GM18870 (cell line): ENCODE results near the gene INTS15.
"Not testable (repeated sequence)": the region's sequence is repeated elsewhere in the genome, so short reads cannot be mapped to it uniquely, and the experiment has no call there.

Source experiments
- ATAC-seq: cut with Tn5 transposase; IDR thresholded peaks from one replicate; pipeline ENCODE4 v1.9.1; 2021; ENCODE audit warnings: moderate library complexity; ENCODE audit not compliant: unreplicated experiment

Gene INTS15

DNA sequence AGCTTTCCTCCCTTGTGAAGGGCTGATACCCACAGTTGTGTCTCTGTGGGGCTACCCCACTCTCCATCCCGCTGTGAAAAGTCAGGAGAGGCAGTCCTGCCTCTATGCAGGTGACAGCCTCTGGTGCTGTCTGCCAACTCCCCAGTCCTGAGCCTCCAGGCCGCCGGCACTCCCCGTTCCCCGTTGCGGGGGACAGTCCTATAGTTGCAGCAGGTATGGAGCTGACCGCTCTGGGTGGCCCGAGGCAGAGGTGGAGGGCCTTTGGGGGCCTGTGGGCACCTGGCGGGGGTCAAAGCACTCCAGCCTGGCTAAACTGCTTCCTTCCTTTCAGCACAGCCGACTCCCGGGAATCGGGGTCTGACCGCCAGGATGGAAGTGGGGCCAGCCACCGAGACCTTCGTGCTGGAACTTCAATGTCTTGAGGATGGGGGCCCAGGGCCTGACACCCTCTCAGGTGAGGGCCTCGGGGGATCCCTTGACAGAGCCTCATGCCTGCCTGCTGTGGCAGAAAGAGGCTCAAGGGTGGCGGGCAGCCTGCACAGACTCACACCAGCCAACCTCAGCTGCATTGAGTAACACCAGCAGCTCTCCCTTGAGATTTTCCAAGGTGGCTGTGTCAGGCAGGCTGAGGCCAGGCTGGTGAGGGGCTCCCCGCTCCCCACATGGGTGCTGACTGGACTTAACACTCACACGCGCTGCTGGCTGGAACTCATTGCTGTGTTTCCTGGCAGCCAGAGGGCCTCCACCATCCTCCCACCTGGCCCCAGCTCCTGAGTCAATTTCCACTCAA is 27.2 kb downstream of the INTS15 start:
- ATAC-seq: no peak

DNA sequence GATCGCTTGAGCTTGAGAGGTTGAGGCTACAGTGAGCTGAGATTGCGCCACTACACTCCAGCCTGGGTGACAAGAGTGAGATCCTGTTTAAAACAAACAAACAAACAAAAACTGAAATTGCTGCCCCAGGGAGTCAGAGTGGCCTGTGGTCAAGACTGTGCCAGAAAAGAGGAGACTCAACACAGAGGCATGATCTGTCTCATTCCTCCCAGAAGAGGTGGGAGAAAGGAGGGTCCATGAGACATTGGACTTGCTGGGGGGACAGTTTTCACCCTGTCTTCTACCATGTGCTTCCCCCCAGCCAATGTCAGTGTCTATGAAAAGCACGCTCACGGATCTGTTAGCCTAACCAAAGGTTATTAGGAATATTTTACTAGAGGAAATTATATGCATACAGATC is 28.8 kb downstream of the INTS15 start:
- ATAC-seq: no peak

DNA sequence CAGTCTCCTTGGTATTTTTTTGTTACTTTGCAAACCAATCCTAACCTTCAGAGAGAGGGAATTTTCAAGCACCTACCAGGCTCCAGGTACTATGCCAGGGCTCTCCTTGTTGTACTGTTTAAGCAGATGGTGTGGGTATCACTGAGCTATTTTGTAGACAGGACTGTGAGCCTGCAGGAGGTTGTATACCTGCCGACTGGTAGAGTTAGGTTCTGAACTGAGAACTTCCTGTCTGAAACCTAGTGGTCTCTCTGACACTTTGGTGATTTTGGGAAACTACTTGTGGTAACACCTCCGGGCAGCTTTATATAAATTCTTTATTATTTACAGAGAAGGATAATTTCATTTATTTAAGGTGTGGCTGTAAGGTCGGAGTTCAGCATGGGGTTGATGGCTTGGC is 30.1 kb downstream of the INTS15 start:
- ATAC-seq: no peak

DNA sequence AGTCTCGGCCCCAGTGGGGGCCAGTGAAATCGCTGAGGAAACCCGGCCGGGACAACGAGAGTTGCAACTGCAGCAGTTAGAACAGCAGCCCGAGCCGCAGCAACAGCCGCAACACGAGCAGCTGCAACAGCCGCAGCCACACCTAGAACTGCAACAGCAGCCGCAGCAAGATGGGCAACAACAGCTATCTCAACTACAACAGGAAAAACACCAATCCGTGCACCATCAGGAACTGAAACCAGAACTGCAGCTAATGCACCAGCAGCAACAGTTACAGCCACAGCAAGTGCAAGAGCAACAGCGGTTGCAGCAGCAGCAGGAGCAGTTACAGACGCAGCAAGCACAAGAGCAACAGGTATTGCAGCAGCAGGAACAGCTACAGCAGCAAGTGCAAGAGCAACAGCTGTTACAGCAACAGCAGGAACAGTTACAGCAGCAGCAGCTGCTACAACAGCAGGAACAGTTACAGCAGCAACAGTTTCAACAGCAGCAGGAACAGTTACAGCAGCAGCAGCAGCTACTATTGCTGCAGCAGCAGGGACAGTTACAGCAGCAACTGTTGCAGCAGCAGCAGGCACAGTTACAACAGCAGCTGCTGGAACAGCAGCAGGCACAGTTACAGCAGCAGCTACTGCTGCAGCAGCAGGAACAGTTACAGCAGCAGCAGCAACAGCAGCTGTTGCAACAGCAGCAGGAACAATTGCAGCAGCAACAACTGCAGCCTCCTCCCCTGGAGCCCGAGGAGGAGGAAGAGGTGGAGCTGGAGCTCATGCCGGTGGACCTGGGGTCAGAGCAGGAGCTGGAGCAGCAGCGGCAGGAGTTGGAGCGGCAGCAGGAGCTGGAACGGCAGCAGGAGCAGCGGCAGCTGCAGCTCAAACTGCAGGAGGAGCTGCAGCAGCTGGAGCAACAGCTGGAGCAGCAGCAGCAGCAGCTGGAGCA is 31.6 kb downstream of the INTS15 start:
- ATAC-seq: no peak

DNA sequence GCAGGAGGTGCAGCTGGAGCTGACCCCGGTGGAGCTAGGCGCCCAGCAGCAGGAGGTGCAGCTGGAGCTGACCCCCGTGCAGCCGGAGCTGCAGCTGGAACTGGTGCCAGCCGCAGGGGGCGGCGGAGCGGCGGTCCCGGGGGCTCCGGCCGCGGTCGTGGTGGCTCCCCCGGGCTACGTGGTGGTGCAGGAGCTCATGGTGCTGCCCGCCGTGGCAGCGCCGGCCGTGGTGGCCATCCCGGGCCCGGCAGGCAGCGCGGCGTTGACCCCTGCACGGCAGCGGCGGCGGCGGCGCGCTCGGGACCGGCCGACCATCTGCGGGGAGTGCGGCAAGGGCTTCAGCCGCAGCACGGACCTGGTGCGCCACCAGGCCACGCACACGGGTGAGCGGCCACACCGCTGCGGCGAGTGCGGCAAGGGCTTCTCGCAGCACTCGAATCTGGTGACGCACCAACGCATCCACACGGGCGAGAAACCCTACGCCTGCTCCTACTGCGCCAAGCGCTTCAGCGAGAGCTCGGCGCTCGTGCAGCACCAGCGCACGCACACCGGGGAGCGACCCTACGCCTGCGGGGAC is 32.4 kb downstream of the INTS15 start:
- no peak for ATAC-seq

DNA sequence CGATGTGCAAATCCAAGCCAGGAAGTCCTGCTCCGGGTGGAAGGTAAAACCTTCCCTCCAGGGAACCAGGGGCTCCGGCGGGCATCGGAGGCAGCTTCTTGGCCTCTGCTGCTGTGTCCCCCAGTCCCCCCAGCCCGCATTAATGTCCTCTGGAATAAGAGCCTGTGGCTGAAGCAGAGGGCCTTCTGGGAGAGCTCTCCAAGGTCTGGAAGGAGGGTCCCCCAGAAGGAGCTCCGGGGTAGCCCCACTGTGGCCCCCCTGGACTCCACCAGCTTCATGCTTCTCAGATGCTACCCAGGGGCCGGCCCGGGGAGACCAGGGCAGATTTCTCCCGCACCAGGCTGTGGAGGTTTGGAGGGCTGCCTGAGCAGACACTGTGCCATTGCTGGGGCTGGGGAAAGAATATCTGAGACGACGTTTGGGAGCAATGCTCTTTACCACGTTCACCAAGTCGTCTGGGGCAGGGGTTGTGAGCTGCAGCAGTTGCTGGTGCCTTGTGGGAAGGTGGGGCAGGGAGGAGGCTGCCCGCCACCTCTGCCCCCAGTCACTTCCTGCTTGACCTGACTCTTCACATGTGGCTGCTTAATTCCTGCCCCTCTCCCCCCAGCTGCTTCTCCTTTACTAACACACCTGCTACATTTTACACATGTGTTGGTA is 33.9 kb downstream of the INTS15 start:
- ATAC-seq: no peak

DNA sequence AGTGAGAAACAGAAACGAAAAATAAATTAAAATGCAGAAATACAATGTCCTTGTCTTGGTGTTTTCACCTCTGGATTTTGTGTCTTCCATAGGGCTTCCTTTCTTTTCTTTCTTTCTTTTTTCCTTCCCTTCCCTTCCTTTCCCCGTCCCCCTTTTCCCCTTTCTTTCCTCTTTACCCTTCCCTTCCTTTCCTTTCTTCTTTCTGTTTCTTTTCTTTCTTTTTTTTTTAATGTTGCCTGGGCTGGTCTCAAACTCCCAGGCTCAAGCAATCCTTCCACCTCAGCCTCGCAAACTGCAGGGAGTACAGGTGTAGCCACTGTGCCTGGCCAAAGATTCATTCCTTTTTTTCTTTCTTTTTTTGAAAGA is 34.4 kb downstream of the INTS15 start:
- no peak for ATAC-seq

DNA sequence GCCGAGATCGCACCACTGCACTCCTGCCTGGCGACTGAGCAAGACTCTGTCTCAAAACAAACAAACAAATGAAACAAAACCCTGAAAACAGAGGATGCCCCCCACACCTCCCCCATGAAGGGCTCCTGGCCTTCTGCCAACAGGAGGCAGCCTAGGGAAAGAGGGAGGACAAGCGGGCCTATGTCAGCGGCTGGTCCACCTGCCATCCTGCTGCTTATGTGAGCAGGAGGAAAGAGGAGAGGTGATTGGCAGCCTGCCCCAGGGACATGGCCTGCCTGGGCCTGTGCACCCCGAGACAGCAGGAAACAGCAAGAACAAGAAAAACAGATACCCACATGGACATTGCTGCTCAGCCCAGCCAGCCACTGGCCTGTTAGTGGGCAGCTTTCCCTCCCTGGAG is 38.2 kb downstream of the INTS15 start:
- ATAC-seq: no peak

DNA sequence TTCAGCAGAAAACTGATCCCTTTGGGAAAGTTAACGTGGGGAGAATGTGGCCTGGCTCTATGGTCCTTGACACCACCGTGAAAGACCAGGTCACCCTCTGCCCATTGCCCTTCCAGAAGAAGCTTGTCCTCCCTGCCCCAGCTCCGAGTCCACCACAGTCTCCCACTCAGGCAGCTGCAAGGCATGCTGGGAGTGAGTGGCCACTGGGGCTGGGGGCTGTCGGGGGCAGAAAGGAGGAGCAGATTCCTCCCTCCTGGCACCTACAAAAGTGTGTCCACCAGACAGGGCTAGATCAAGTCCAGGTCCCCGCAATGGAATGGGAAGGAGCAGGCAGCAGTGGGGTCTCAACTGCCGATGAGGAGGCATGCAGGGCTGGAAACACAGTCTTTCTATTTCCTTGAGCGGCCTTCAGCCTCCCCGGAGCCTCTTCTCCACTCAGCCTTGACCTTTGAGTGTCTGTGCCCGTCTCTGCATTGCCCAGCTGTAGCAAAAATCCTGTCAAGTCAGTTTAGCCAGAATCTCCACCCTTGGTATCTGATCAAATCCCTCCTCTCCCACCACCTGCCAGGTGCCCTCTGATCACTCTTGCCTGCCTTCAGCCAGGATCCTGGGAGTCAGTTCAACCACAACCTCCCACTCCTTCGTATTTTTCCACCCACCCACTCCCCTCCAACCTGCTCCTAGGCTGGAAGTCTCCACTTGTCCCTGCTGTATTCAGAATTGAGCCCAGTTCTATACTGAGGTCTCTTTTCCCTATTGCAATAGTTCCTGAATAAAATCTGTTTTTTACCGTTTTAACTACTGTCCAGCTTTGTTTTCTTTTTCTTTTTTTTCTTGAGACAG is 40.4 kb downstream of the INTS15 start:
- no peak for ATAC-seq

DNA sequence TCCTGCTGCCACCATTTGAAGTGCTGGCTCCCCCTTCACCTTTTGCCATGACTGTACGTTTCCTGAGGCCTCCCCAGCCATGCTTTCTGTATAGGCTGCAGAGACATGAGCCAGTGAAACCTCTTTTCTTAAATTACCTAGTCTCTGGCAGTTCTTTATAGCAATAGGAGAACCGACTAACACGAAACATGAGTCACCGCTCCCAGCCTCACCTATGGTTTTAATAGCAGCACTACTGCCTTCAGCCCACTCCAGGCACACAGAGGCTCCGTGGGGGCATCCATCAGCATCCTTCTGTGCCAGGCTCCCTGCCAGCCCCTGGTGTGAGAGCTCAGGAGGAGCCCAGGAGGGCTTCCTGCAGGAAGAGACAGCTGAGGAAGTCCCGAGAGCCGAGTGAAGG is 41.8 kb downstream of the INTS15 start:
- ATAC-seq: no peak

DNA sequence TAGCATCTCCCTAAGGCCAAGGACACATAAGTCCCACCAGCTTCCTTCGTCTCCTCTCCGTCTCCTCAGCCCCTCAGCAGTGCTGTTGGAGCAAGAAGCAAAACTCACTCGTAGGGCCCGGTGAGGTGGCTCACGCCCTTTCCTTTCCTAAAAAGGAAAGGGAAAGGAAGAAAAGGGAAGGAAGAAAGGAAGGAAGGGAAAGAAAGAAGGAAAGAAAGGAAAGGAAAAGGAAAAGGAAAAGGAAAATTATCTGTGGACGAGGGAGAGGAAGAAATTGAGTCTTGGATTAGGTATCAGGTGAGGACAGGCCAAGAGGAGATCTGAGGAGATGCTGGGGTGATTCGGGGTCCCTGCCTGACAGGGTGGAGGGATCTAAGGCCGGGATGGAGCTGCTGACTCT is 44.2 kb downstream of the INTS15 start:
- no peak for ATAC-seq

DNA sequence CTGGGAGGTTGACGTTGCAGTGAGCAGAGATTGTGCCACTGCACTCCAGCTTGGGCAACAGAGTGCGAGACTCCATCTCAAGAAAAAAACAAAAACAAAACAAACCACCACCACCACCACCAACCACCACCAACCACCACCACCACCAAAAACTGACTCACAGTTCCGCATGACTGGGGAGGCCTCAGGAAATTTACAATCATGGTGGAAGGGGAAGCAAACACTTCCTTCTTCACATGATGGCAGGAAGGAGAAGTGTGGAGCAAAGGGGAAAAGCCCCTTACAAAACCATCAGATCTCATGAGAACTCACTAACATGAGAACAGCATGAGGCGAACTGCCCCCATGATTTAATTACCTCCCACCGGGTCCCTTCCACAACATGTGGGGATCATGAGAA is 45.1 kb downstream of the INTS15 start:
- ATAC-seq: not testable (repeated sequence)

DNA sequence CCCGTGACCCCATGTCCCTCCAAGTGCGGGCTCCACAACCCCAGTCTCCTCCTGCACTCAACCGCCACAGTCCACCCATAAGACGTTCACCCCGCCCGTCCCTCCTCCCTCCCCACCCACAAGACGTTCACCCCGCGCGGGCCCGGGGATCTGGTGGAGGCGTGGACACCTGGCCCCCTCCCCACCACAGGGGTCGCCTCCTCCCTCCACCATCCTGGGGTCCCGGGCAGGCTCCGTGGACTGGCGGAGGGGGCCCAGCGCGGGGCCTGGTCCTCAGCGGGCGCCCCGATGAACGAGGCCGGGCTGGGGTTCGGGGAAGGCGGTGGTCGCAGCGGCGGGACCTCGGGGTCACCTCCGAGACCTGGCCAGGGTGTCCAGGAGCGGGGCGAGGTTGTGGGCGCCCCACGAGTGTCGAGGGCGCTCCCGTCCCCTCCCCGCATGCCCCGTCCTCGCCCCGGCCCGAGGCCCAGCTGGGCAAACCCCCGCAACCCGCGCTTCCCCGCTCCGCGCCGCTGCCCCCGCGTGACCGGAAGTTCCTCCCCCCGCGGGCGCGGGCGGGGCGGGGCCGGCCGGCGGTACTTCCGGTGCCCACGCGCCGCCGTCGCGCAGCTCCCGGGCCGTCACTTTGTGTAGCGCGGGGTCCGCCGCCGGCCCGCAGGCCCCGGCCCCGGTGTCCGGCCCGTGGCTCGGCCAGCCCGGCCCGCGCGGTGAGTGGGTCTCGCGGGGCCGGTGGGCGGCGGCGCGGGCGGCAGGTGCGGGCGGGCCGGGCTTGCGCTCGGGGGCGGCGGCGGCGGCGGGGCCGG is 47.1 kb downstream of the INTS15 start, which contains the start of gene ZNF316:
ZNF316 (plus strand) TSS at position 578 of the 803 bp plus-strand sequence. CDS start 5,092 bp downstream, outside the sequence.
- no peak for ATAC-seq

DNA sequence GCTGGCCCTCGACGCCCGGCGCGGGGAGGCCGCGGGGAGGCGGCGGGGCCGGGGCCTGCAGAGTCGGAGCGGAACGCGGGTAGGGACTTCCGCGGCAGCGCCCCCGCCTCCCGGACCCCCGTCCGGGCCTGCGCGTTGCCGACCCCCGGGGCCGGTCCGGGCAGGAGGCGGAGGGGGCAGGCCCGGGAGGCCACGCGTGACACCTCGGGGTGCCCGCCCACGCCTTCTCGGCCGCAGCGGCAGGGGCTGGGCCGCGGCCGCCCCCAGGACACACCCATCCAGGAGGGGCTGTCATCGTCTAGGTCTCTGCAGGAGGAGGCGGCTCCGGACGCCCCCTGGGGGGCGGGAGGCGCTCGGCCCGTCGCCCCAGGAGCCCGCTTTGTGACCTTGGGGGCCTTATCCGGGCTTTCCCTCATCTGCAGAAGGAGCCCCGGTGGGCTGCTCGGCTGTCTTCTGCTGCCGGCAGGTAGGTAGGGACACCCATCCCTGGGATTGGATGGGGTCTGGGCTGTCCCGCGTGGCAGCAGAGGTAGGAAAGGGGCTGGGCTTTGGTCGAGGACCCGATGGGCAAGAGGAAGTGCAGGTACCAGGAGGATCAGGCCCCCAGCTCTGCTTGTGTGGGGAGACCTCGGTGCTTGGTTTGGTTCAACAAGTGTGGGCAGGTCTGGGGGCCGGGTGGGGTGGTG is 47.9 kb downstream of the INTS15 start:
- peak; percentile 50 for ATAC-seq

DNA sequence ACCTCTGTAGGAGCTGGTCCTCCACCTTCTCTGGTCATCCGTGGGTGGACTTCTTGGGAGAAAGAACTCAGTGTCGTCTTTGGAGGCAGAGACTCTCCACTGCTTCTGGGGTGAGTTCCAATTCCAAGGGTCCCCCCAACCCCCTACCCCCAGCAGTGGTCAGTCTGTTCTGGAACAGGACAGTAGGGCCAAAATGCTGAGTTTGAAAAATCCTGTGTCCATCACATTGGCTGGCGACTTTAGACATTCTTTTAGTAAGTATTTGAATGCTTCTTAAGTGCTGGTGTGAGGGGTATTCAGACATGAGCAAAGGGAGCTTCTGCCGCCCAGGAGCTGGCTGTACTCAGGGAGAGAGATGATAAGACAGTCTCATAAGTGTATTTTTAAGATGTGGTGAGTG is 49.2 kb downstream of the INTS15 start:
- ATAC-seq: no peak

DNA sequence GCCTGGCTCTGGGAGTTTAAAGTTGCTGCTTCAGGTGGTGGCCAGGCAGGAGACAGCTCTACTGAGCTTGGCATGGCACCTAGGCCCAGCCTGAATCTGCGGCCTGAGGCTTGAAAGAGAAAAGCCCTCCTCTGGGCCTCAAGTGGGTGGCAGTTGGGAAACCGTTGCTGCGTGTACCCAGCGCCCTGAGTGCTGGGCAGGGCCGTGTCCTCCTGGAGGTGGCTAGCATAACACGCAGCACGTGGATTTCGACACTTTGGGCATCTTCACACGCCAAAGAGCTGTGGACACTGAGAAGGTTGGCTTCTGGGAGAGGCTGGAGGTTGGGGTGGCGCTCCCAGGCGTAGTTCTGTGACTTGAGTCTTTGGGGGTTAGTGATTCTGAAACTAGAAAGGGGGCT is 49.8 kb downstream of the INTS15 start:
- no peak for ATAC-seq

DNA sequence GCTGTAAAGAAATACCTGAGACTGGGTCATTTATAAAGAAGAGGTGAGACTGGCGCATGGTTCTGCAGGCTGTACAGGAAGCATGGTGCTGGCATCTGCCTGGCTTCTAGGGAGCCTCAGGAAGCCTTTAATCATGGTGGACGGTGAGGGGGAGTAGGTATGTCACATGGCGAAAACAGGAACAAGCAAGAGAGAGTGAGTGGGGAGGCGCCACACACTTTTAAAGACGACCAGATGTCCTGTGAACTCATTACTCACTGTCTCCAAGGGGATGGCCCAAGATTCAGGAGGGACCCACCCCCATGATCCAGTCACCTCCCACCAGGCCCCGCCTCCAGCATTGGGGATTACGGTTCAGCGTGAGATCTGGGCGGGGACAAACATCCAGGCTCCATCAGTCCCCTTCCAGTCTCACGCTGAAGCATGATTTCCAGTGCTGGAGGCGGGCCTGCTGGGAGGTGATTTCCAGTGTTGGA is 50.5 kb downstream of the INTS15 start:
- no peak for ATAC-seq

DNA sequence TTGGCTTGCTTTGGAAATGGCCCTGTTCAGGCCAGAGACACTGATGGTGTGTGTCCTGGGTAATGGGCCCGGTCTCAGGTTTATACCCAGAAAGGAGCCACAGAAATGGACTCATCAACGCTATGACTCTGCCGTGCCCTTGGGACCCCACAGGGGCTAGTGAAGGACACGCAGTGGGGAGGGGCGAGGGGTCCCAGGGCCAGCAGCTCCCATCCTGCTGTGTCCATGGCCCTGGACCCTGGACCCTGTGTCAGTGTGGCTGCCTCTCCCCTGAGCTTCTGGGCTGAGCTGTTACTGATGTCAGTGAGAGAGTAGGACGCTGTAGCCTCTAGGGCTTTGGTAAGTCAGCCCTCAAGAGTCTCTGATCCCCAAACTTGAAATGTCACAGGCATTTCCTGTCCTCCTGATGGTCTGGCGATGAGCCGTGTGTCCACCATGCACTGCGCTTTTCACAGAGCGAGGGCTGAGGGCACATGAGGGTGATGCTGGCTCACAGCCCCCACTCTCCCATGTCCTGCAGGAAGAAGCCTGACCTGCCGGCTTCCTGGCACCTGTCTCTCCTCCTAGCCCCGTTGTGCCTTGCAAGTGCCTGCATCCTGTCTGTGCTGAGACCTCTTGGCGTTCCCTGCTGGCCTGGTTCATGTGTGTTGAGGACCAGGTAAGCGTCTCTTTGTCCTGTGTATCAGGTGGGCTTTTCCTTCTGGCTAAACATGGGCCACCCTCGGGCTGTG is 51.6 kb downstream of the INTS15 start:
- no peak for ATAC-seq
